ENCODE measurements around the gene PLXNC1. TPM values are rescaled to one million over a fixed set of nuclear protein-coding genes. Genes with fewer than 3 reads are reported as not detected.

PLXNC1 gene
- total and polyA plus RNA-seq, 2 of the 8 experiments (the other 6 are each of a cell fraction or from before 2014, with no cell fraction given), result 0.83 to 2.0 TPM

- no peak for TF ChIP-seq GTF2F1 (IDR thresholded peaks at IDR 0.05; ENCODE audit: borderline replicate concordance, low read depth, low read length)
- TF ChIP-seq SIRT6 (IDR thresholded peaks at IDR 0.05; ENCODE audit: low read length), result no peak
- no peak for TF ChIP-seq SIX5 (IDR thresholded peaks at IDR 0.05; ENCODE audit: low read depth, low read length)
- TF ChIP-seq, protein P1, sequence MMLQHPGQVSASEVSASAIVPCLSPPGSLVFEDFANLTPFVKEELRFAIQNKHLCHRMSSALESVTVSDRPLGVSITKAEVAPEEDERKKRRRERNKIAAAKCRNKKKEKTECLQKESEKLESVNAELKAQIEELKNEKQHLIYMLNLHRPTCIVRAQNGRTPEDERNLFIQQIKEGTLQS (IDR thresholded peaks at IDR 0.05; ENCODE audit: insufficient read depth, low read depth, low read length), result no peak
- no peak for TF ChIP-seq KDM1A (IDR thresholded peaks at IDR 0.05; ENCODE audit: borderline replicate concordance, low read length)
Measured at GRCh38 chr12:94267921-94268471, 119.6 kb downstream of the PLXNC1 start (continued).
